Activated CD8-positive, alpha-beta T cell treated with anti-CD3 and anti-CD28 coated beads for 36 hours (primary cell): ENCODE measurements around the gene SPEF1. TPM values are rescaled to one million over a fixed set of nuclear protein-coding genes. Genes with fewer than 3 reads are reported as not detected.

Source experiments
- ATAC-seq: fragments of 200-7000 bp; cut with Tn5 transposase; one replicate; pipeline ENCODE4 v1.10.0; 2021; ENCODE audit warnings: mild to moderate bottlenecking, moderate library complexity
- CTCF ChIA-PET: fragments of 350-600 bp; sonication (Branson Sonifier 250); formaldehyde crosslinking; loops from one replicate; lab custom pipeline; 2021; ENCODE audit warnings: antibody characterized with exemption; lab: Charles Lee
- POLR2A ChIA-PET: fragments of 350-600 bp; sonication (Branson Sonifier 250); formaldehyde crosslinking; loops from one replicate; lab custom pipeline; 2021; ENCODE audit warnings: antibody characterized with exemption; lab: Charles Lee
- DNase-seq: peaks from one replicate; pipeline ENCODE4 v3.0.0-alpha.2; 2020
- H3K27ac Mint-ChIP-seq: one replicate; pipeline ENCODE4 v1.8.0; 2021; ENCODE audit warnings: mild to moderate bottlenecking, mixed read lengths
- H3K27me3 Mint-ChIP-seq: one replicate; pipeline ENCODE4 v1.8.0; 2021; ENCODE audit warnings: mixed read lengths
- H3K36me3 Mint-ChIP-seq: one replicate; pipeline ENCODE4 v1.8.0; 2021; ENCODE audit warnings: low read depth, mixed read lengths
- H3K4me1 Mint-ChIP-seq: one replicate; pipeline ENCODE4 v1.8.0; 2021; ENCODE audit warnings: low read depth, mixed read lengths
- H3K4me3 Mint-ChIP-seq: one replicate; pipeline ENCODE4 v1.8.0; 2021; ENCODE audit warnings: mild to moderate bottlenecking, moderate library complexity, mixed read lengths
- H3K9me3 Mint-ChIP-seq: one replicate; pipeline ENCODE4 v1.8.0; 2021; ENCODE audit warnings: mixed read lengths
- CTCF ChIP-seq: fragments of 200-600 bp; IDR thresholded peaks from one replicate; pipeline ENCODE4 v1.8.0; 2022; ENCODE audit warnings: antibody characterized with exemption, mild to moderate bottlenecking
- intact Hi-C: fragments of 100-400 bp; cut with micrococcal nuclease; formaldehyde crosslinking; loops from one replicate; pipeline ENCODE4 v1.10.0; 2022
- total RNA-seq, 2 experiments: library from RNA; stranded (reverse); gene quantifications; one replicate each; pipeline ENCODE4 v1.2.3, GENCODE V29; 2021

SPEF1 gene
- total RNA-seq, 2 experiments from 2014 or later: 0.23 TPM; not detected in 1

- Mint-ChIP-seq H3K27ac (no peak overlapping the region), H3K4me3 (no peak overlapping the region), H3K27me3 (no peaks in the 10 kb centered on the region), H3K4me1 (peaks cover 17% of the 10 kb centered on the region), H3K36me3 (no peaks in the 10 kb centered on the region), H3K9me3 (no peaks in the 10 kb centered on the region)
- ChIA-PET POLR2A (no interaction called here), CTCF (interaction anchor here (0.6 to 1.3 kb wide), 2 partner anchors 15 to 47 kb away, joined by 3 to 4 read pairs; partner anchors contain the start of gene CENPB)
- no peak for ATAC-seq
- intact Hi-C loops: no loop called here
- no peak for TF ChIP-seq CTCF
- DNase-seq: no peak
Observed at GRCh38 chr20:3771552-3772058, 9.6 kb downstream of the SPEF1 start.

- Mint-ChIP-seq H3K9me3 (no peaks in the 10 kb centered on the region), H3K4me3 (peak overlapping the region; percentile 87), H3K27me3 (no peaks in the 10 kb centered on the region), H3K4me1 (peaks cover 26% of the 10 kb centered on the region), H3K27ac (peak overlapping the region; percentile 95), H3K36me3 (no peaks in the 10 kb centered on the region)
- intact Hi-C loops: no loop called here
- TF ChIP-seq CTCF: peak; percentile 42
- ATAC-seq (peak; percentile 54), DNase-seq (peak; percentile 89)
- ChIA-PET POLR2A (interaction anchor here (0.6 to 3.4 kb wide), 13 partner anchors 10 to 595 kb away, joined by 3 to 32 read pairs (median 4); partner anchors contain the start of gene CENPB), CTCF (interaction anchor here (0.7 to 4.3 kb wide), 21 partner anchors 8 to 313 kb away, joined by 3 to 30 read pairs (median 4); partner anchors contain the start of genes AP5S1 and CENPB)
Observed at GRCh38 chr20:3768342-3769130, 12.7 kb downstream of the SPEF1 start.

- intact Hi-C loops: no loop called here
- TF ChIP-seq CTCF: no peak
- peak within 1 kb of the TSS; percentile 95 for H3K27ac Mint-ChIP-seq
- peak; percentile 99 for DNase-seq
- H3K36me3 Mint-ChIP-seq: no peaks in the 10 kb centered on the region
- H3K27me3 Mint-ChIP-seq: no peaks in the 10 kb centered on the region
- H3K4me3 Mint-ChIP-seq: peak within 1 kb of the TSS; percentile 87
- no peaks in the 10 kb centered on the region for H3K9me3 Mint-ChIP-seq
- peak; percentile 91 for ATAC-seq
- peaks cover 26% of the 10 kb centered on the region for H3K4me1 Mint-ChIP-seq
- CTCF ChIA-PET: interaction anchor here (0.6 to 4.3 kb wide), 18 partner anchors 8 to 225 kb away, joined by 3 to 30 read pairs (median 3); partner anchors contain the start of genes AP5S1, CENPB and SPEF1
- POLR2A ChIA-PET: interaction anchor here (0.7 to 3.4 kb wide), 16 partner anchors 10 to 411 kb away, joined by 3 to 32 read pairs (median 4); partner anchors contain the start of genes AP5S1, CENPB and MAVS
Observed at GRCh38 chr20:3767427-3768341, 13.6 kb downstream of the SPEF1 start, which contains the start of gene ADISSP. TSS of gene ADISSP (minus strand) at chr20:3767753. CDS start at chr20:3760100, 7,653 bp downstream.

GRCh38 chr20:3767110-3767426 is 14.2 kb downstream of the SPEF1 start:
- ATAC-seq: no peak
- DNase-seq: peak; percentile 43
- intact Hi-C loops: no loop called here
- Mint-ChIP-seq H3K27me3 (no peaks in the 10 kb centered on the region), H3K9me3 (no peaks in the 10 kb centered on the region), H3K4me1 (peaks cover 26% of the 10 kb centered on the region), H3K4me3 (peak overlapping the region; percentile 87), H3K27ac (peak overlapping the region; percentile 52), H3K36me3 (no peaks in the 10 kb centered on the region)
- ChIA-PET POLR2A (interaction anchor here (0.9 to 3.4 kb wide), 9 partner anchors 9 to 81 kb away, joined by 3 to 32 read pairs (median 5); partner anchors contain the start of gene CENPB), CTCF (interaction anchor here (1.0 to 4.3 kb wide), 11 partner anchors 8 to 120 kb away, joined by 3 to 30 read pairs (median 8); partner anchors contain the start of genes AP5S1 and CENPB)
- no peak for TF ChIP-seq CTCF
